HepG2 (cell line): ENCODE results near the gene TENT4B. TPM values are rescaled to one million over a fixed set of nuclear protein-coding genes. Genes with fewer than 3 reads are reported as not detected.

Experiments
- CEBPG ChIP-seq: IDR thresholded peaks from 2 replicates; pipeline ENCODE4 v1.6.1; 2016
- FOSL2 ChIP-seq: sonication (generic); formaldehyde crosslinking; IDR thresholded peaks from 2 replicates; pipeline ENCODE4 v1.4.0; 2020; ENCODE audit warnings: missing genetic modification reagents
- POLR2G ChIP-seq: fragments of 200-400 bp; formaldehyde crosslinking; IDR thresholded peaks from 2 replicates; pipeline ENCODE4 v1.6.1; 2018; ENCODE audit warnings: mild to moderate bottlenecking, low read depth, low read length, moderate library complexity
- RAD51 ChIP-seq: fragments of 450-650 bp; IDR thresholded peaks from 2 replicates; pipeline ENCODE4 v1.6.1; 2016; ENCODE audit warnings: borderline replicate concordance
- SNAI1 ChIP-seq: sonication (generic); formaldehyde crosslinking; IDR thresholded peaks from 2 replicates; pipeline ENCODE4 v1.5.0; 2020; ENCODE audit warnings: mild to moderate bottlenecking, missing genetic modification reagents, borderline replicate concordance
- ZBTB21 ChIP-seq: sonication (generic); formaldehyde crosslinking; IDR thresholded peaks from 2 replicates; pipeline ENCODE4 v1.4.0; 2020; ENCODE audit warnings: missing genetic modification reagents
- ZKSCAN1 ChIP-seq: fragments of 150-350 bp; IDR thresholded peaks from 2 replicates; pipeline ENCODE4 v1.6.1; 2014; ENCODE audit warnings: low read length
- ZNF121 ChIP-seq: sonication (generic); formaldehyde crosslinking; IDR thresholded peaks from 2 replicates; pipeline ENCODE4 v1.5.0; 2020; ENCODE audit warnings: mild to moderate bottlenecking, missing genetic modification reagents
- ZNF317 ChIP-seq: sonication (generic); formaldehyde crosslinking; IDR thresholded peaks from 2 replicates; pipeline ENCODE4 v1.5.0; 2020; ENCODE audit warnings: mild to moderate bottlenecking, missing genetic modification reagents
- ZSCAN31 ChIP-seq: sonication (generic); formaldehyde crosslinking; IDR thresholded peaks from 2 replicates; pipeline ENCODE4 v1.5.0; 2020; ENCODE audit warnings: low read depth, mild to moderate bottlenecking, missing genetic modification reagents
- polyA plus RNA-seq, 8 experiments: library from polyadenylated mRNA; depleted of rRNA in 3 of 8; stranded (reverse) in 7 of 8; unstranded in 1 of 8; fragments of >200 nt; fragmentation: Illumina TruSeq in 4 of 8; extraction: Trizol in 4 of 8; gene quantifications; 2 replicates each; pipeline versions ENCODE4 v1.2.1 to v1.2.3, GENCODE V29; 2011 to 2016; ENCODE audit warnings: low read depth in 4 of 8, missing spikeins in 1 of 8, mixed read lengths in 1 of 8; ENCODE audit not compliant: insufficient read depth in 1 of 8
- total RNA-seq, 5 experiments: library from RNA; depleted of rRNA; stranded (reverse); fragments of >200 nt; fragmentation: Illumina TruSeq; extraction: Trizol; gene quantifications; 2 replicates each; pipeline ENCODE4 v1.2.3, GENCODE V29; 2016; ENCODE audit warnings: low read depth in 1 of 5
- TF ChIP-seq, protein P1 (sequence below): sonication (generic); formaldehyde crosslinking; conservative IDR thresholded peaks from 2 replicates; pipeline ENCODE4 v1.4.0; 2020; ENCODE audit warnings: mild to moderate bottlenecking, missing genetic modification reagents, moderate library complexity
- TF ChIP-seq, protein P2 (sequence below): sonication (generic); formaldehyde crosslinking; IDR thresholded peaks from 2 replicates; pipeline ENCODE4 v1.5.0; 2020; ENCODE audit warnings: mild to moderate bottlenecking, missing genetic modification reagents
- TF ChIP-seq, protein P3 (sequence below): sonication (generic); formaldehyde crosslinking; IDR thresholded peaks from 2 replicates; pipeline ENCODE4 v1.8.1; 2023; ENCODE audit warnings: mild to moderate bottlenecking, missing genetic modification reagents
- TF ChIP-seq, protein P4 (sequence below): sonication (generic); formaldehyde crosslinking; IDR thresholded peaks from 2 replicates; pipeline ENCODE4 v1.5.1; 2020; ENCODE audit warnings: mild to moderate bottlenecking, missing genetic modification reagents, moderate library complexity
- TF ChIP-seq, protein P5 (sequence below): sonication (generic); formaldehyde crosslinking; IDR thresholded peaks from 2 replicates; pipeline ENCODE4 v1.8.0; 2023; ENCODE audit warnings: mild to moderate bottlenecking, missing genetic modification reagents
- TF ChIP-seq, protein P6 (sequence below): sonication (generic); formaldehyde crosslinking; IDR thresholded peaks from 2 replicates; pipeline ENCODE4 v1.4.0; 2020; ENCODE audit warnings: missing genetic modification reagents

TENT4B gene
- total and polyA plus RNA-seq, 2 of the 13 experiments (the other 11 are each of a cell fraction or from before 2014, with no cell fraction given), result 15.0 to 32.8 TPM

DNA sequence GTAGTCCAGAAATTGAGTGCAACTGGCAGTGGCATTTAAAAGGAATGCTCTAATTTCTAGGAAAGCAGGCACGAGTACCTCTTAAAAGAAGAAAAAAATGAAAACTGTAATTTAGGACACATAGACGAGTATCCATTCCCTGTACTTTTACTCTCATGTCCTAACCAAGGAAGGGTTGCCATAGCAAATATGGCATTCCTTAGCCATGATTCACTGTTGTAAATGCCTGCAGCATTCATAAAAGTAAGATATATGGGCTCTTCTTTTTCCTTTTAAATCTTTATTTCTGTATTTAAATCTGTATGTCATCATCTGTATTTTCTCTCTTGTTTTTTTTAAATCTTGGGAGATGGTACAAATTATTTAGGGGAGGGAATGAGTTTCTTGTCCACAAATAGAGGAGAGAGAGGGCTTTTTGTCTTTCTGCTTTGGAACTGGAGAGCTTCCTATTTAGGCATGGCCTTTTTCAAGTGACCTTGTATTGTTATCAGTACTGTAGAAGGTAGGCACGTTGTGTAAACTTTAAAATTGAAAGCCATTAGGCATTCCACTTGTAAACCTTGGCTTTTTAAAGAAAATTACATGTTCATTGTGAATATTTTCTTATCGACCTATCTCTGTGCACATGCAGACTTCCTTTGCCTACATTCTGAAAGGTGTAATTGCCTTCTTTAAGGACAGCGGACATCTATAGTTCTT is 50.0 kb downstream of the TENT4B start (continued):
- TF ChIP-seq, protein P1, sequence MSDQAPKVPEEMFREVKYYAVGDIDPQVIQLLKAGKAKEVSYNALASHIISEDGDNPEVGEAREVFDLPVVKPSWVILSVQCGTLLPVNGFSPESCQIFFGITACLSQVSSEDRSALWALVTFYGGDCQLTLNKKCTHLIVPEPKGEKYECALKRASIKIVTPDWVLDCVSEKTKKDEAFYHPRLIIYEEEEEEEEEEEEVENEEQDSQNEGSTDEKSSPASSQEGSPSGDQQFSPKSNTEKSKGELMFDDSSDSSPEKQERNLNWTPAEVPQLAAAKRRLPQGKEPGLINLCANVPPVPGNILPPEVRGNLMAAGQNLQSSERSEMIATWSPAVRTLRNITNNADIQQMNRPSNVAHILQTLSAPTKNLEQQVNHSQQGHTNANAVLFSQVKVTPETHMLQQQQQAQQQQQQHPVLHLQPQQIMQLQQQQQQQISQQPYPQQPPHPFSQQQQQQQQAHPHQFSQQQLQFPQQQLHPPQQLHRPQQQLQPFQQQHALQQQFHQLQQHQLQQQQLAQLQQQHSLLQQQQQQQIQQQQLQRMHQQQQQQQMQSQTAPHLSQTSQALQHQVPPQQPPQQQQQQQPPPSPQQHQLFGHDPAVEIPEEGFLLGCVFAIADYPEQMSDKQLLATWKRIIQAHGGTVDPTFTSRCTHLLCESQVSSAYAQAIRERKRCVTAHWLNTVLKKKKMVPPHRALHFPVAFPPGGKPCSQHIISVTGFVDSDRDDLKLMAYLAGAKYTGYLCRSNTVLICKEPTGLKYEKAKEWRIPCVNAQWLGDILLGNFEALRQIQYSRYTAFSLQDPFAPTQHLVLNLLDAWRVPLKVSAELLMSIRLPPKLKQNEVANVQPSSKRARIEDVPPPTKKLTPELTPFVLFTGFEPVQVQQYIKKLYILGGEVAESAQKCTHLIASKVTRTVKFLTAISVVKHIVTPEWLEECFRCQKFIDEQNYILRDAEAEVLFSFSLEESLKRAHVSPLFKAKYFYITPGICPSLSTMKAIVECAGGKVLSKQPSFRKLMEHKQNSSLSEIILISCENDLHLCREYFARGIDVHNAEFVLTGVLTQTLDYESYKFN, result peak; percentile 73
- TF ChIP-seq ZNF121 (CRISPR knock-in tag) (0 out of 2 replicates have a peak, but pooled peaks have one; percentile 22), ZSCAN31 (CRISPR knock-in tag) (0 out of 2 replicates have a peak, but pooled peaks have one; percentile 8), POLR2G (no peak), CEBPG (CRISPR knock-in tag) (no peak), ZKSCAN1 (no peak), ZBTB21 (no peak), RAD51 (no peak), SNAI1 (CRISPR knock-in tag) (no peak), ZNF317 (CRISPR knock-in tag) (0 out of 2 replicates have a peak, but pooled peaks have one; percentile 32), FOSL2 (peak; percentile 79)
- TF ChIP-seq, protein P2, sequence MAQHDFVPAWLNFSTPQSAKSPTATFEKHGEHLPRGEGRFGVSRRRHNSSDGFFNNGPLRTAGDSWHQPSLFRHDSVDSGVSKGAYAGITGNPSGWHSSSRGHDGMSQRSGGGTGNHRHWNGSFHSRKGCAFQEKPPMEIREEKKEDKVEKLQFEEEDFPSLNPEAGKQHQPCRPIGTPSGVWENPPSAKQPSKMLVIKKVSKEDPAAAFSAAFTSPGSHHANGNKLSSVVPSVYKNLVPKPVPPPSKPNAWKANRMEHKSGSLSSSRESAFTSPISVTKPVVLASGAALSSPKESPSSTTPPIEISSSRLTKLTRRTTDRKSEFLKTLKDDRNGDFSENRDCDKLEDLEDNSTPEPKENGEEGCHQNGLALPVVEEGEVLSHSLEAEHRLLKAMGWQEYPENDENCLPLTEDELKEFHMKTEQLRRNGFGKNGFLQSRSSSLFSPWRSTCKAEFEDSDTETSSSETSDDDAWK, result no peak
- TF ChIP-seq, protein P3, sequence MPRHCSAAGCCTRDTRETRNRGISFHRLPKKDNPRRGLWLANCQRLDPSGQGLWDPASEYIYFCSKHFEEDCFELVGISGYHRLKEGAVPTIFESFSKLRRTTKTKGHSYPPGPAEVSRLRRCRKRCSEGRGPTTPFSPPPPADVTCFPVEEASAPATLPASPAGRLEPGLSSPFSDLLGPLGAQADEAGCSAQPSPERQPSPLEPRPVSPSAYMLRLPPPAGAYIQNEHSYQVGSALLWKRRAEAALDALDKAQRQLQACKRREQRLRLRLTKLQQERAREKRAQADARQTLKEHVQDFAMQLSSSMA, result no peak
- TF ChIP-seq, protein P4, sequence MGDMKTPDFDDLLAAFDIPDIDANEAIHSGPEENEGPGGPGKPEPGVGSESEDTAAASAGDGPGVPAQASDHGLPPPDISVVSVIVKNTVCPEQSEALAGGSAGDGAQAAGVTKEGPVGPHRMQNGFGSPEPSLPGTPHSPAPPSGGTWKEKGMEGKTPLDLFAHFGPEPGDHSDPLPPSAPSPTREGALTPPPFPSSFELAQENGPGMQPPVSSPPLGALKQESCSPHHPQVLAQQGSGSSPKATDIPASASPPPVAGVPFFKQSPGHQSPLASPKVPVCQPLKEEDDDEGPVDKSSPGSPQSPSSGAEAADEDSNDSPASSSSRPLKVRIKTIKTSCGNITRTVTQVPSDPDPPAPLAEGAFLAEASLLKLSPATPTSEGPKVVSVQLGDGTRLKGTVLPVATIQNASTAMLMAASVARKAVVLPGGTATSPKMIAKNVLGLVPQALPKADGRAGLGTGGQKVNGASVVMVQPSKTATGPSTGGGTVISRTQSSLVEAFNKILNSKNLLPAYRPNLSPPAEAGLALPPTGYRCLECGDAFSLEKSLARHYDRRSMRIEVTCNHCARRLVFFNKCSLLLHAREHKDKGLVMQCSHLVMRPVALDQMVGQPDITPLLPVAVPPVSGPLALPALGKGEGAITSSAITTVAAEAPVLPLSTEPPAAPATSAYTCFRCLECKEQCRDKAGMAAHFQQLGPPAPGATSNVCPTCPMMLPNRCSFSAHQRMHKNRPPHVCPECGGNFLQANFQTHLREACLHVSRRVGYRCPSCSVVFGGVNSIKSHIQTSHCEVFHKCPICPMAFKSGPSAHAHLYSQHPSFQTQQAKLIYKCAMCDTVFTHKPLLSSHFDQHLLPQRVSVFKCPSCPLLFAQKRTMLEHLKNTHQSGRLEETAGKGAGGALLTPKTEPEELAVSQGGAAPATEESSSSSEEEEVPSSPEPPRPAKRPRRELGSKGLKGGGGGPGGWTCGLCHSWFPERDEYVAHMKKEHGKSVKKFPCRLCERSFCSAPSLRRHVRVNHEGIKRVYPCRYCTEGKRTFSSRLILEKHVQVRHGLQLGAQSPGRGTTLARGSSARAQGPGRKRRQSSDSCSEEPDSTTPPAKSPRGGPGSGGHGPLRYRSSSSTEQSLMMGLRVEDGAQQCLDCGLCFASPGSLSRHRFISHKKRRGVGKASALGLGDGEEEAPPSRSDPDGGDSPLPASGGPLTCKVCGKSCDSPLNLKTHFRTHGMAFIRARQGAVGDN, result no peak
- TF ChIP-seq, protein P5, sequence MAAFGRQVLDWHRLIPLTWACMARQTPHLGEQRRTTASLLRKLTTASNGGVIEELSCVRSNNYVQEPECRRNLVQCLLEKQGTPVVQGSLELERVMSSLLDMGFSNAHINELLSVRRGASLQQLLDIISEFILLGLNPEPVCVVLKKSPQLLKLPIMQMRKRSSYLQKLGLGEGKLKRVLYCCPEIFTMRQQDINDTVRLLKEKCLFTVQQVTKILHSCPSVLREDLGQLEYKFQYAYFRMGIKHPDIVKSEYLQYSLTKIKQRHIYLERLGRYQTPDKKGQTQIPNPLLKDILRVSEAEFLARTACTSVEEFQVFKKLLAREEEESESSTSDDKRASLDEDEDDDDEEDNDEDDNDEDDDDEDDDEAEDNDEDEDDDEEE (CRISPR knock-in tag), result no peak
- TF ChIP-seq, protein P6, sequence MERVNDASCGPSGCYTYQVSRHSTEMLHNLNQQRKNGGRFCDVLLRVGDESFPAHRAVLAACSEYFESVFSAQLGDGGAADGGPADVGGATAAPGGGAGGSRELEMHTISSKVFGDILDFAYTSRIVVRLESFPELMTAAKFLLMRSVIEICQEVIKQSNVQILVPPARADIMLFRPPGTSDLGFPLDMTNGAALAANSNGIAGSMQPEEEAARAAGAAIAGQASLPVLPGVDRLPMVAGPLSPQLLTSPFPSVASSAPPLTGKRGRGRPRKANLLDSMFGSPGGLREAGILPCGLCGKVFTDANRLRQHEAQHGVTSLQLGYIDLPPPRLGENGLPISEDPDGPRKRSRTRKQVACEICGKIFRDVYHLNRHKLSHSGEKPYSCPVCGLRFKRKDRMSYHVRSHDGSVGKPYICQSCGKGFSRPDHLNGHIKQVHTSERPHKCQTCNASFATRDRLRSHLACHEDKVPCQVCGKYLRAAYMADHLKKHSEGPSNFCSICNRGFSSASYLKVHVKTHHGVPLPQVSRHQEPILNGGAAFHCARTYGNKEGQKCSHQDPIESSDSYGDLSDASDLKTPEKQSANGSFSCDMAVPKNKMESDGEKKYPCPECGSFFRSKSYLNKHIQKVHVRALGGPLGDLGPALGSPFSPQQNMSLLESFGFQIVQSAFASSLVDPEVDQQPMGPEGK (CRISPR knock-in tag), result 0 out of 2 replicates have a peak, but pooled peaks have one; percentile 13
